ENCODE data around the gene COL25A1. TPM values are rescaled to one million over a fixed set of nuclear protein-coding genes. Genes with fewer than 3 reads are reported as not detected.

COL25A1 gene
- total RNA-seq, 1 donor from 2014 or later = 0.35 TPM

DNA sequence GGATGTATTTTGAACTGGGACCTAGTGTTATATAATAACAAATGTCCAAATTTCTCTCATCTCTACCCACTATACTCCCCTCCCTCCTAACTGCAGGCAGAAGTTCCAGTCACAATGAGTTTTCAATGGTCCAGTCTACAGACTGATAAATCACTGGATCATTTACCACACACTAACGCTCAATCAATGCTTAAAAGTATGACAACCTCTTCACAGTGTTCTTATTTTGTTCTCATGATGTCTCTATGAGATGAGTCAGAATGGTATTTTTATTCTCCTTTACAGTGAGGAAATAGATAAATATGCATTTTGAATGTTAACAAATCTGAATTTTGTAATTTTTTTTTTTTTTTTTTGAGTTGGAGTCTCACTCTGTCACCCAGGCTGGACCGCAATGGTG lies 455.9 kb downstream of the COL25A1 start:
- TF ChIP-seq, protein P1, sequence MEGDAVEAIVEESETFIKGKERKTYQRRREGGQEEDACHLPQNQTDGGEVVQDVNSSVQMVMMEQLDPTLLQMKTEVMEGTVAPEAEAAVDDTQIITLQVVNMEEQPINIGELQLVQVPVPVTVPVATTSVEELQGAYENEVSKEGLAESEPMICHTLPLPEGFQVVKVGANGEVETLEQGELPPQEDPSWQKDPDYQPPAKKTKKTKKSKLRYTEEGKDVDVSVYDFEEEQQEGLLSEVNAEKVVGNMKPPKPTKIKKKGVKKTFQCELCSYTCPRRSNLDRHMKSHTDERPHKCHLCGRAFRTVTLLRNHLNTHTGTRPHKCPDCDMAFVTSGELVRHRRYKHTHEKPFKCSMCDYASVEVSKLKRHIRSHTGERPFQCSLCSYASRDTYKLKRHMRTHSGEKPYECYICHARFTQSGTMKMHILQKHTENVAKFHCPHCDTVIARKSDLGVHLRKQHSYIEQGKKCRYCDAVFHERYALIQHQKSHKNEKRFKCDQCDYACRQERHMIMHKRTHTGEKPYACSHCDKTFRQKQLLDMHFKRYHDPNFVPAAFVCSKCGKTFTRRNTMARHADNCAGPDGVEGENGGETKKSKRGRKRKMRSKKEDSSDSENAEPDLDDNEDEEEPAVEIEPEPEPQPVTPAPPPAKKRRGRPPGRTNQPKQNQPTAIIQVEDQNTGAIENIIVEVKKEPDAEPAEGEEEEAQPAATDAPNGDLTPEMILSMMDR (IDR thresholded peaks at IDR 0.05) = no peak
- no peaks in the 10 kb centered on the region for H3K9me3 ChIP-seq
- ATAC-seq (no peak), DNase-seq (no peak)
- H3K4me3 ChIP-seq = no peak overlapping the region
- no peaks in the 10 kb centered on the region for H3K27me3 ChIP-seq (ENCODE audit: low read depth)
- no peak overlapping the region for H3K27ac ChIP-seq
- no peaks in the 10 kb centered on the region for H3K36me3 ChIP-seq
- intact Hi-C loops (cut with DNase I) = no loop called here
- H3K4me1 ChIP-seq = no peaks in the 10 kb centered on the region

DNA sequence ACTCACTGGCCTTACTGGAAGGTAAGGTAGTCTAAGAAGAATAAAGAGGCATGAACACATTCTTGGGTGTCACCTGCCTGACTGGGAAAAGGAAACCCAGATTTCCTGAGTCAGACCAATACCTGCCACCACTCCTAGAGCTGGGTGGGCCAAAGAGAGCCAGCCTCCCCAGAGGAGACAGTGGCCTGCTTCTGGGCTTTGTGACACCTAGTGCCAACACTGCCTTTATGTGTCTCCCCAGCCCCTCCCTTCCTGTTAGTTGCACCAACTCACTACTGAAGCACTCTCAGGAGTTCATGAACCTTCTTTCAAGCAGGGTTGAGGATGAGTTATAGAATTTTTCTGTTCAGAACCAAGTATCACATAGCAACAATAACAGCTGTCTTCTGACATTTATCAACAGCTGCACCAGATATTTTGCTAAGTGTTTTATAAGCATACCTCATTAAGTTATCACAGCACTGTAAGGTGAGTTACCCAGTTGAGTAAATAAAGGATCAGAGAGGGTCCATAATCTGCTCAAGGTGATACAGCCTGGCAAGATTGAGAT lies 462.0 kb downstream of the COL25A1 start:
- H3K4me3 ChIP-seq = no peak overlapping the region
- H3K36me3 ChIP-seq = no peaks in the 10 kb centered on the region
- TF ChIP-seq, protein P1 (IDR thresholded peaks at IDR 0.05) = no peak
- ATAC-seq = no peak
- H3K27me3 ChIP-seq (ENCODE audit: low read depth) = no peaks in the 10 kb centered on the region
- no peak for DNase-seq
- intact Hi-C loops (cut with DNase I) = no loop called here
- no peaks in the 10 kb centered on the region for H3K4me1 ChIP-seq
- H3K9me3 ChIP-seq = no peaks in the 10 kb centered on the region
- H3K27ac ChIP-seq = no peak overlapping the region

DNA sequence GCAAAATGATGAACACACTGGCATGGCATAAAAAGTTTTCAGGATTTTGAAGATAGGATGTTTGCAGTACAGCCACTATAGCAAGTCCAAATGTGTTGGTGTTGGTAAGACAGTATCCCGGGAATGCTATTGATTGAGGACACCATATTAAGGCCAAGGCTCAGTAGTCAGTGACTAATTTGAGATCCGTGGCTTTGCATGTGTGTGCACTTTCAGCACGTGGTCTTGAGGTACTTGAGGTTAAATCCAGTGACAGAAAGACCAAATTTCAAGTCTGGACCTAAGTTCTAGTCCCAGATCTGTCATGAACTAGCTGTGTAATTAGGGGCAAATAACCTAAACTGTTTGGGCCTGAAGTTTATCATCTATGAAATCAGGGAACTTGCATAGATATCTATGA lies 463.1 kb downstream of the COL25A1 start:
- no peaks in the 10 kb centered on the region for H3K4me1 ChIP-seq
- no peaks in the 10 kb centered on the region for H3K27me3 ChIP-seq (ENCODE audit: low read depth)
- ATAC-seq (no peak), DNase-seq (no peak)
- H3K4me3 ChIP-seq = no peak overlapping the region
- TF ChIP-seq, protein P1 (IDR thresholded peaks at IDR 0.05) = no peak
- H3K9me3 ChIP-seq = no peaks in the 10 kb centered on the region
- H3K36me3 ChIP-seq = no peaks in the 10 kb centered on the region
- intact Hi-C loops (cut with DNase I) = no loop called here
- no peak overlapping the region for H3K27ac ChIP-seq

DNA sequence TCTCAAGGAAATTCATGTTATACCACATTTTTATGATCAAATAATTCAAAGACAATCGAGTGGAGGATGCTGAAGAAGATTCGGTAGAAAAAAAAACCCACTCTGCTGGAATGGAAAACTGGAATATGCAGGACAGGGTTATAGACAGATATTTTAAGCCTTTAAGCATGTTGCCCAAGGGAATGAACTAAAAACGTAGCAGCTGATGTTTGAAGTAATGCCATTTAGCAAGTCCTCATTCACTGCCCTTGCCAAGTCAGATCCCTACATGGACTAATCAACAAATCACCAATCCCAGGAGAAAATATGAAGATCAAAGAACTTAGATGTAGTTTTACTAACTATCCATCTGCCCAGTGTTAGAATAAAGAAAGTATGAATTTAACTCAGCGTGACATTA lies 464.0 kb downstream of the COL25A1 start:
- Histone ChIP-seq H3K4me3 (no peak overlapping the region), H3K4me1 (no peaks in the 10 kb centered on the region), H3K27ac (no peak overlapping the region), H3K36me3 (no peaks in the 10 kb centered on the region), H3K27me3 (ENCODE audit: low read depth) (no peaks in the 10 kb centered on the region), H3K9me3 (no peaks in the 10 kb centered on the region)
- ATAC-seq = no peak
- no peak for DNase-seq
- TF ChIP-seq, protein P1 (IDR thresholded peaks at IDR 0.05) = no peak
- intact Hi-C loops (cut with DNase I) = no loop called here

DNA sequence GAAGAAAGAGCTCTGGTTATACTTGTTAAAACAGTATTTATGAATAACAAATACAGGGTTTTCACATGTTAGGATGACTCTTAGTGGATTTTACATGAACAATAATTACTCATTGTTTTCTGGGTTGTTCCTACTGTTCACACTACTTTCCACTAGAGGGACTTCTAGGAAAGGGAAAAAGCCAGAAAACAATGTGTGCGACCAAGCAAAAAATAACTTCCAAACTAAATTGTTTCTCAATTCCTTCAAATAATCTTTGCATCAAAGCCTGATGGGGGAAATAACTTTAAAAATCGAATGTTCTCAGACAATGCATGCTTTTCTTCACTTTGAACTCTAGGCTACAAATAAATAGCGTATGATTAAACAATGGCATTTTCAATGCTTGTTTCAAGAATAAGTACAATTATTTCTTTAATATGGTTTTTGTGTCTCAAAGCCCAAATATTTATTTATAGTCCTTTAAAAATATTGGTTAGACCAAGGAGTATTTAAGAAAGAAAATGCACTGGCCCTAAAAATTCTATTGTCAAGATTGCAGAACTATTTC lies 467.5 kb downstream of the COL25A1 start:
- no peaks in the 10 kb centered on the region for H3K36me3 ChIP-seq
- H3K27ac ChIP-seq = no peak overlapping the region
- no peaks in the 10 kb centered on the region for H3K27me3 ChIP-seq (ENCODE audit: low read depth)
- no peaks in the 10 kb centered on the region for H3K4me1 ChIP-seq
- no peak overlapping the region for H3K4me3 ChIP-seq
- no peaks in the 10 kb centered on the region for H3K9me3 ChIP-seq
- intact Hi-C loops (cut with DNase I) = no loop called here
- no peak for DNase-seq
- no peak for ATAC-seq
- TF ChIP-seq, protein P1 (IDR thresholded peaks at IDR 0.05) = peak; percentile 50
